ENCODE measurements around the gene BAAT. TPM values are rescaled to one million over a fixed set of nuclear protein-coding genes. Genes with fewer than 3 reads are reported as not detected.

Gene BAAT
- total RNA-seq, 1 experiment from 2014 or later: 0.19 TPM

DNA sequence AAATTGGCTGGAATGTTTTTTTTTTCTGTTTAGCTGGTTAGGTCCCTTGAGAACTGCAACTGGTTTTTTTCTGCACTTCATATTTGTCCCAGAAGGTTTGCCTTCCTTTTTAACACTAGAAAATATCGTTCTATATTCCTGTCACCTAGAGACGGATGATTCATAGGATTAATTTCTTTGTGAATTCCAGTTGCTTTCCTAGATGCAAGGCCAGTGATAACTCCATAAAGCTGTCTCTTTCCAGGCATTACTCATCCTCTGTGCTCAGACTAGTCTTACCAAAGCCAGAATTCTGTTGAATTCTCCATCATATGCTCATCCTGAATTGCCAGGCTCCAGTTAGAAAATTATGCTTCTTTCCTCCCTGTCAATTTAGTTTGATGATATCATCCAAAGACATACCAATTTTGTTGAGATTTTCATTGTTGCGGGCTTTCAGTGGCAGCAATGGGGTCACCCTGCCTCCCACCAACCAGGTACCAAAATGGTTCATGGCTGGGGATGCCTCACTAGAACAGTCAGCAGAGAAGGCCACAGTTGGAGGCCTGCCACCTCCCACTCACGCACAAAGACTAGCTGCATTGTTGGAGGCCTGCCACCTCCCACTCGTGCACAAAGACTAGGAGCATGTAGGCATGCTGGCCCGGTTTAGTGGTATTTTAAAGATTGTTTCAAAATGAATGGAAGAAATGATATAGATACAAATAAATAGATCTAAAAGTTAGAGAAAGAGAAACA, 8.5 kb downstream of the BAAT start:
- Histone ChIP-seq H3K4me2 (ENCODE audit: low read depth, low read length, poor library complexity, severe bottlenecking) (no peak overlapping the region), H3K27ac (ENCODE audit: low read length) (no peak overlapping the region), H3K9ac (ENCODE audit: low read length) (no peak overlapping the region), H2AFZ (ENCODE audit: low read length) (no peak overlapping the region), H3K9me2 (replicated peaks; ENCODE audit: insufficient read depth, low read length) (no peaks in the 10 kb centered on the region), H3K79me2 (ENCODE audit: low read length) (no peaks in the 10 kb centered on the region), H3K4me1 (ENCODE audit: low read length) (no peaks in the 10 kb centered on the region), H3K4me3 (ENCODE audit: low read length) (no peak overlapping the region), H3K36me3 (ENCODE audit: insufficient read depth, low read length) (no peaks in the 10 kb centered on the region), H3K9me3 (ENCODE audit: low read length) (no peaks in the 10 kb centered on the region), H3K27me3 (ENCODE audit: low read length) (no peaks in the 10 kb centered on the region), H4K20me1 (ENCODE audit: insufficient read depth, low read depth, low read length) (no peaks in the 10 kb centered on the region)
- peak; percentile 33 for DNase-seq

DNA sequence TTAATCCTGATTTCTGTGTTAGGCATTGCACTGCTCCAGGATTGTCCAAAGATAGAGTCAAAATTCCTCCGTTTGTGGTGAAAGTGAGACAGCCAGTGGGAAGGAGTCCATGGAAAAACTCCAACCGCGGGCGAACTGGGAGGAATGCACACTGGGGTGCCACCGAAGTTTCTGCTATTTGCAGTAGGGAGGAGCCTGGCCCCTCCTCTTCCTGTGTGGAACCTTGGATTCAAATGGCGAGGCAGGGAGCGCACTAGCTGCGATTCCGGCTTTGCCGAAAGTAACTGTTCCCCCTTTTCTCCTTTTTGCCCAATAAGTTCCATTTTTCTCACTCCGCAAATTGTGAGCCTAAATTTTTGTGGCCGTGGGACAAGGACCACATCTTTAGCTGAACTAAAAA, 9.3 kb downstream of the BAAT start:
- Histone ChIP-seq H3K9me3 (ENCODE audit: low read length) (no peaks in the 10 kb centered on the region), H3K4me2 (ENCODE audit: low read depth, low read length, poor library complexity, severe bottlenecking) (no peak overlapping the region), H3K4me1 (ENCODE audit: low read length) (no peaks in the 10 kb centered on the region), H3K9ac (ENCODE audit: low read length) (no peak overlapping the region), H3K27me3 (ENCODE audit: low read length) (no peaks in the 10 kb centered on the region), H3K27ac (ENCODE audit: low read length) (no peak overlapping the region), H3K4me3 (ENCODE audit: low read length) (no peak overlapping the region), H3K36me3 (ENCODE audit: insufficient read depth, low read length) (no peaks in the 10 kb centered on the region), H2AFZ (ENCODE audit: low read length) (no peak overlapping the region), H4K20me1 (ENCODE audit: insufficient read depth, low read depth, low read length) (no peaks in the 10 kb centered on the region), H3K79me2 (ENCODE audit: low read length) (no peaks in the 10 kb centered on the region), H3K9me2 (replicated peaks; ENCODE audit: insufficient read depth, low read length) (no peaks in the 10 kb centered on the region)
- DNase-seq: no peak

DNA sequence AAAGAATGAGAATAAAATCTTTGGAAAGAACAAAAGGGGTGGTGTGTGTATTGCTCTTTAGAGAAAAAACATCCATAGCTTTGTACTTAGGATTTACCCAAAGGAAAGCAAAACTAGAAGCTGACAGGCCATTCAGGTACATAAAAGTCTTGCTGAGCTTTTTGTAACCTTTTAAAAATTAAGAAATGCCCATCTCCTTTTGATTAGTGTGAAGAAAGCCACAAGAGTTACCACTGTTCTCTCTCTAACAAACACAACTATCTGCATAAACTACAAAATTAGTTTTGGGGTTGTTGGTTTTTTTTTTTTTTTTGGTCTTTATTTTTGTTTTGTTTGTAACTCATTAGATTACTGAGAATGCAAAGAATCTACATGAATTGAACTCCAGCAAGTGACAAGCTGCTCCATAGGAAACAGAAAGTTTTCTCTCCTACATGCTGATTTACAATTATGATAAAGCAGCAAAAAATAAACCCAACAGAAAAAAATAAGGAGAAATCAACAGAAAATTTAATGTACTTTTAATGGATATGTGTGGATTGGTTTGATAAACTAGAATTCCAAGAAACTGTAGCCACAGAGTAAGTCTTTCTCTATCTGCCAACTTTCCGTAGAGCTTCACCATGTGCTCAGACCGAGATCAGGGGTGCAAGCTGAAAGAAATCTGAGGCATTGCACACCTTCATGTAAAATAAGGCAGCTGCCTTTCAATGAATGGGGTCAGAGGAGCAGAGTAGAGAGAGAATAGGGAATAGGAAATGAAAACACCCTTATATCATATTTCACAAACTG, 12.3 kb downstream of the BAAT start:
- H2AFZ ChIP-seq (ENCODE audit: low read length): no peak overlapping the region

DNA sequence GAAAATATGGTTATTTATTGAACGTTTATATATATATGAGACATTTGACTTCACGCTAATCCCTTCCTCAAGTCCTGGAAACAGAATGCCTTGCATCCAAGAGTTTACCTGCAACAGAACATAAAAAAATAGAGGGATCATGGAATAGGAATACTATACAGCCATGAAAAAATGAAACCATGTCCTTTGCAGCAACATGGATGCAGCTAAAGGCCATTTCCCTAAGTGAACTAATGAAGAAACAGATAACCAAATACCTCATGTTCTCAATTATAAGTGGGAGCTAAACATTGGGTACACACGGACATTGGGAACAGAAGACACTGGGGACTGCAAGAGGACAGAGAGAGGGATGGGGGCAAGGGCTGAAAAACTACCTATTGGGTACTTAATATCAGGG, 13.0 kb downstream of the BAAT start:
- Histone ChIP-seq H3K9ac (ENCODE audit: low read length) (no peak overlapping the region), H3K4me3 (ENCODE audit: low read length) (no peak overlapping the region), H3K36me3 (ENCODE audit: insufficient read depth, low read length) (no peaks in the 10 kb centered on the region), H3K27ac (ENCODE audit: low read length) (no peak overlapping the region), H4K20me1 (ENCODE audit: insufficient read depth, low read depth, low read length) (no peaks in the 10 kb centered on the region), H3K4me1 (ENCODE audit: low read length) (peaks cover 7% of the 10 kb centered on the region), H2AFZ (ENCODE audit: low read length) (no peak overlapping the region), H3K4me2 (ENCODE audit: low read depth, low read length, poor library complexity, severe bottlenecking) (no peak overlapping the region), H3K27me3 (ENCODE audit: low read length) (no peaks in the 10 kb centered on the region), H3K9me3 (ENCODE audit: low read length) (no peaks in the 10 kb centered on the region), H3K79me2 (ENCODE audit: low read length) (no peaks in the 10 kb centered on the region), H3K9me2 (replicated peaks; ENCODE audit: insufficient read depth, low read length) (no peaks in the 10 kb centered on the region)
- DNase-seq: no peak

More for the DNA sequence above, 12.3 kb downstream of the BAAT start:
- Histone ChIP-seq H3K9me3 (ENCODE audit: low read length) (no peaks in the 10 kb centered on the region), H3K4me2 (ENCODE audit: low read depth, low read length, poor library complexity, severe bottlenecking) (no peak overlapping the region), H3K4me1 (ENCODE audit: low read length) (peaks cover 7% of the 10 kb centered on the region), H3K36me3 (ENCODE audit: insufficient read depth, low read length) (no peaks in the 10 kb centered on the region), H3K27ac (ENCODE audit: low read length) (no peak overlapping the region), H3K79me2 (ENCODE audit: low read length) (no peaks in the 10 kb centered on the region), H3K9me2 (replicated peaks; ENCODE audit: insufficient read depth, low read length) (no peaks in the 10 kb centered on the region), H3K4me3 (ENCODE audit: low read length) (no peak overlapping the region), H3K27me3 (ENCODE audit: low read length) (no peaks in the 10 kb centered on the region), H4K20me1 (ENCODE audit: insufficient read depth, low read depth, low read length) (no peaks in the 10 kb centered on the region), H3K9ac (ENCODE audit: low read length) (no peak overlapping the region)
- DNase-seq: no peak

DNA sequence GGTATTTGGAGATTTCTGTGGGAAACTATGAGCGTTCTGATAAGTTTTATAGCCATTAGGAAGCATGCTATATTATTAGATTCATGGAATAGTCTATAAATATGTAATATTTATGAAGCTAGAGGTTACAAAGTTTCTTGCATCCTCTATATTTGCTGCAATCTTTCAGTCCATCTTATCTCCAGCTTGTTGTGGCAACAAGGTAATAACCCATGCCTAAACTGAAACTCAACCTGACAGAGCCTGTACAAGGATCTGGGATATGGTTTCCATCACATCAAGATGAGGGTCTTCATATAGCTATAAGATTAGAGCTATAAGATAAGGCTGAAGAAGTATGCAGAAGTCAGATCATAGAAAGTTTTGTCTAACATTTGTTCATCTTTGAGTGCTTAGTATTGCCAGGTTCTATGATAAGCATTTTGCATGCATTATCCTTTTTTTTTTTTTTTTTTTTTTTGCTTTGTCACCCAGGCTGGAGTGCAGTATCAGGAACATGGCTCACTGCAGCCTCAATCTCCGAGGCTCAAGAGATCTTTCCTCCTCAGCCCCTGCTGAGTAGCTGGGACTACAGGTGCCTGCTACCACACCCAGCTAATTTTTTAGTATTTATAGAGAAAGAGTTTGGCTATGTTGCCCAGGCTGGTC, 14.8 kb downstream of the BAAT start:
- Histone ChIP-seq H3K4me2 (ENCODE audit: low read depth, low read length, poor library complexity, severe bottlenecking) (no peak overlapping the region), H2AFZ (ENCODE audit: low read length) (no peak overlapping the region)

DNA sequence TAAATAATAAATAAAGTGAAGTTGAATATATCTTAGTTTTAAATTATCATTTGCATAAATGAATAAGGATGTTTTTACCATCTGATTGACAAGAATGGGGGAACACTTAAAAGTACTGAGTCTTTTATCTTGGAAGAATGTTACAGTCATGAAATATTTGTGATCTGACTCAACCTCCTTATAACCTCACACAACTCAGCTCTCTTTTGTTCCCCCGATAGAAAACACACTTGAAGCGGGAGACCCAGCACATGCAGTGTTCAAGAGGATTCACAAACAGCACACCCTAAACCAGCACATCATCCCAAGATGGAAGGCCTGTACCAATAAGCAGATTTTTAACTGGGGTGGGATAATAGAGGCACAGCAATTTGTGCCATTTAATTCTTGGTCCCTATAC, 15.5 kb downstream of the BAAT start:
- Histone ChIP-seq H3K4me1 (ENCODE audit: low read length) (peaks cover 7% of the 10 kb centered on the region), H3K9me3 (ENCODE audit: low read length) (no peaks in the 10 kb centered on the region), H3K36me3 (ENCODE audit: insufficient read depth, low read length) (no peaks in the 10 kb centered on the region), H3K27me3 (ENCODE audit: low read length) (no peaks in the 10 kb centered on the region), H2AFZ (ENCODE audit: low read length) (no peak overlapping the region), H3K9me2 (replicated peaks; ENCODE audit: insufficient read depth, low read length) (no peaks in the 10 kb centered on the region), H3K4me2 (ENCODE audit: low read depth, low read length, poor library complexity, severe bottlenecking) (no peak overlapping the region), H3K4me3 (ENCODE audit: low read length) (no peak overlapping the region), H3K79me2 (ENCODE audit: low read length) (no peaks in the 10 kb centered on the region), H3K9ac (ENCODE audit: low read length) (no peak overlapping the region), H4K20me1 (ENCODE audit: insufficient read depth, low read depth, low read length) (no peaks in the 10 kb centered on the region), H3K27ac (ENCODE audit: low read length) (no peak overlapping the region)
- DNase-seq: no peak

More for the DNA sequence above, 14.8 kb downstream of the BAAT start:
- no peak for DNase-seq
- Histone ChIP-seq H3K36me3 (ENCODE audit: insufficient read depth, low read length) (no peaks in the 10 kb centered on the region), H3K9me3 (ENCODE audit: low read length) (no peaks in the 10 kb centered on the region), H3K79me2 (ENCODE audit: low read length) (no peaks in the 10 kb centered on the region), H3K9me2 (replicated peaks; ENCODE audit: insufficient read depth, low read length) (no peaks in the 10 kb centered on the region), H3K9ac (ENCODE audit: low read length) (no peak overlapping the region), H4K20me1 (ENCODE audit: insufficient read depth, low read depth, low read length) (no peaks in the 10 kb centered on the region), H3K4me3 (ENCODE audit: low read length) (no peak overlapping the region), H3K4me1 (ENCODE audit: low read length) (peaks cover 7% of the 10 kb centered on the region), H3K27ac (ENCODE audit: low read length) (no peak overlapping the region), H3K27me3 (ENCODE audit: low read length) (no peaks in the 10 kb centered on the region)

DNA sequence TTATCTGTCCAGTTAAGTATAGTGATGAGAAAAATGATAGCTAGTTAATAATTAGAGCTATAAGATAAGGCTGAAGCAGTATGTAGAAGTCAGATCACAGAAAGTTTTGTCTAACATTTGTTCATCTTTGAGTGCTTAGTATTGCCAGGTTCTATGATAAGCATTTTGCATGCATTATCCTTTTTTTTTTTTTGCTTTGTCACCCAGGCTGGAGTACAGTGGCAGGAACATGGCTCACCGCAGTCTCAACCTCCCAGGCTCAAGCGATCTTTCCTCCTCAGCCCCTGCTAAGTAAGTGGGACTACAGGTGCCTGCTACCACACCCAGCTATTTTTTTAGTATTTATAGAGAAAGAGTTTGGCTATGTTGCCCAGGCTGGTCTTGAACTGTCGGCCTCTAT, 17.5 kb downstream of the BAAT start:
- no peak for DNase-seq
- Histone ChIP-seq H3K9me3 (ENCODE audit: low read length) (no peaks in the 10 kb centered on the region), H3K4me2 (ENCODE audit: low read depth, low read length, poor library complexity, severe bottlenecking) (no peak overlapping the region), H3K4me3 (ENCODE audit: low read length) (no peak overlapping the region), H3K9ac (ENCODE audit: low read length) (no peak overlapping the region), H3K4me1 (ENCODE audit: low read length) (peaks cover 7% of the 10 kb centered on the region), H2AFZ (ENCODE audit: low read length) (no peak overlapping the region), H3K27me3 (ENCODE audit: low read length) (no peaks in the 10 kb centered on the region), H4K20me1 (ENCODE audit: insufficient read depth, low read depth, low read length) (no peaks in the 10 kb centered on the region), H3K79me2 (ENCODE audit: low read length) (no peaks in the 10 kb centered on the region), H3K36me3 (ENCODE audit: insufficient read depth, low read length) (no peaks in the 10 kb centered on the region), H3K27ac (ENCODE audit: low read length) (no peak overlapping the region), H3K9me2 (replicated peaks; ENCODE audit: insufficient read depth, low read length) (no peaks in the 10 kb centered on the region)

DNA sequence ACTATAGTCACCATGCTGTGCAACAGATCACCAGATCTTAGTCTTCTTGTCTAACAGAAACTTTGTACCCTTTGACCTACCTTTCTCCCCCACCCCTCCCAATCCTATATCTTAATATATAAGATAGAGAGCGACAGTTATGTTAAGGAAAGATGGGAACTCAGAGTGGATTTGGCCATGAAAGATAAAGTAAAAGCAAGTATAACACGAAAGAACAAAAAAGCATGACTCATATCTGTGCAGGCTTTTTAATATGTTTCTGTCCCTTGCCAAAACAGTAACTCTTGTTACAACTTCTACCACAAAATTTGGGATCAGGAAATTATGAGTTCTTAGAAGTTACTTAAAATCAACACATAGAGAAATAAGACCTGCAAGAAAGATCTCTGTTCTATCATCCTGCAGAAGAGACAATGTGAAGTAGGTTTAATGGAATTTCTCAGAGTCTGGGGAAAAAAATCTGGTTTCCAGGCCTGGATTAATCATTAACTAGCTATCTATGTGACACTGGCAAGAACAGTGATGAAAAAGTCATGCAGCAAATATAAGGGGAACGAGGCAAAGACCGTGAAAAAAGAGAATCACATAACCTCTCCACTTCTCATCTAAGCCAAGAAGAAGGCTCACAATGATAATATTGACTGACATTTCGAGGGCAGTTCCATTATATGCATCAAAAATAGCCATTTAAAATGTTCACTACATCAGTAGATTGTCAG, 18.6 kb downstream of the BAAT start:
- no peak overlapping the region for H3K27ac ChIP-seq (ENCODE audit: low read length)
- H3K9me2 ChIP-seq (replicated peaks; ENCODE audit: insufficient read depth, low read length): no peaks in the 10 kb centered on the region
- H3K4me2 ChIP-seq (ENCODE audit: low read depth, low read length, poor library complexity, severe bottlenecking): no peak overlapping the region
- H3K4me3 ChIP-seq (ENCODE audit: low read length): no peak overlapping the region
- H3K4me1 ChIP-seq (ENCODE audit: low read length): peaks cover 7% of the 10 kb centered on the region
- no peak overlapping the region for H3K9ac ChIP-seq (ENCODE audit: low read length)
- DNase-seq: no peak
- no peaks in the 10 kb centered on the region for H3K36me3 ChIP-seq (ENCODE audit: insufficient read depth, low read length)
- H3K9me3 ChIP-seq (ENCODE audit: low read length): no peaks in the 10 kb centered on the region
- no peaks in the 10 kb centered on the region for H4K20me1 ChIP-seq (ENCODE audit: insufficient read depth, low read depth, low read length)
- no peak overlapping the region for H2AFZ ChIP-seq (ENCODE audit: low read length)
- no peaks in the 10 kb centered on the region for H3K27me3 ChIP-seq (ENCODE audit: low read length)
- no peaks in the 10 kb centered on the region for H3K79me2 ChIP-seq (ENCODE audit: low read length)
